Brain pericyte (primary cell): ENCODE results near the gene ZSCAN25.
"Not testable (repeated sequence)": the region's sequence is repeated elsewhere in the genome, so short reads cannot be mapped to it uniquely, and the experiment has no call there.

ENCODE experiments used
- DNase-seq: peaks from one replicate; pipeline ENCODE4 v3.0.0-alpha.2; 2012; ENCODE audit warnings: low read depth, low spot score

ZSCAN25 gene

DNA sequence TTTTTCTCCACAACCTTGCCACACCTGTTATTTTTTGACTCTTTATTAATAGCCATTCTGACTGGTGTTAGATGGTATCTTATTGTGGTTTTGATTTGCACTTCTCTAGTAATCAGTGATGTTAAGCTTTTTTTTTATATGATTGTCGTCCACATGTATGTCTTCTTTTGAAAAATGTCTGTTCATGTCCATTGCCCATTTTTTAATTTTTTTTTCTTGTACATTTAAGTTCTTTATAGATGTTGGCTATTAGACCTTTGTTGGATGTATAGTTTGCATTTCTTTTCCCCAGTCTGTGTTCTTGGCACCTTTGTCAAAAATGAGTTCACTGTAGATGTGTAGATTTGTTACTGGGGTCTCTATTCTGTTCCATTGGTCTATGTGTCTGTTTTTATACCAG is 28.8 kb downstream of the ZSCAN25 start:
- DNase-seq: no peak

DNA sequence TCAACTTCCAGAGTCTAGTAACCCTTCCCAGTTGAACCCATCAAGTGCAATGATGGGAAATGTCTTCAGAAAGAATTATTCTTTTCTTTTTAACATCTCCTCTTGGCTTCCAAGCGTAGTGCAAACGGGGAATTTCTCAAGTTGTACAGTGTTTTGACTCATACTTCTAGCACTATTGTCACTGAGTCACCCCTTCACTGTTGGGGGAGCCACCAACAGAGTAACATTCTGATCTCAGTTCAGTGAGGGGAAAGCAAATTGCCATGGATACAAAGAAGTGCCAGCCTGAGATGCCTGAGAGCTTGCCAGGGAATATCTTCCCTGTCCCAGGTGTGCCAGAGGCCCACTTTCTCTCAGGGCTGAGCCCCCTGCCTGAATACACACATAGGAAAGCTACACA is 32.1 kb downstream of the ZSCAN25 start:
- no peak for DNase-seq

DNA sequence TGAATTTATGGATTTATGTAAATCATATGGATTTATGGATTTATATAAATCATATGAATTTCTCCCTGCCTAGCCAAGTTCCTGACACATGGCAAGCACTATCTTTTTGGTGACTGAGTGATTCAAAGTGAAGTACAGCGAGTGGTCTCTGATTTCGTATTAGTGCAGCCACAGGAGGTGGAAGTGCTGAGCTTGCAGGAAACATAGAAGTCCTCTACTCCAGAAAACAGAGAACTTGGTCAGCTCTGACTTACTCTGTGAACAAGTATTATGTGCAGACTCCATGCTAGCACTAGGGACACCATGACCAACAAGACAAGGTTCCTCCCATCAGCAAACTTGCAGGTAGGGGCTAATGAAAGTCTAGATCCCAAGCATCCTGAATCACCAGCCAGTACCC is 34.5 kb downstream of the ZSCAN25 start:
- DNase-seq: no peak

DNA sequence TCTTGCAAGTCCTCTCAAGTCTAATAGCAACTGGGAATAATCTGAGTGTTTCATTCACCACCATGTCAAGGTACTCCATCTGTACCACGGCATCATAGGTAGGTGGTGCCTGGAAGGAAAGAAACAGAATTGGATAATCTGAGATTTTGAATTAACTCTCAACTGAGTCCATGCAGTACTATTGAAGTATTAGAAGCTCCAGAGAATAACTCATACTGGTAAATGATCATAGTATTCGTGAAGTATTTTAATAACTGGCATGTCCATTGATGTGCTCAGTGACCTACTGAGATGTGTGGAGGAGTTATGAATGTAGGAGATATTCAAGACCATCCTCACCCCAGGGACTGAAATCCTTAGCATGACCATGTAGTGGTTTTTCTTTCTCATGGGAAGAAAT is 35.9 kb downstream of the ZSCAN25 start:
- no peak for DNase-seq

DNA sequence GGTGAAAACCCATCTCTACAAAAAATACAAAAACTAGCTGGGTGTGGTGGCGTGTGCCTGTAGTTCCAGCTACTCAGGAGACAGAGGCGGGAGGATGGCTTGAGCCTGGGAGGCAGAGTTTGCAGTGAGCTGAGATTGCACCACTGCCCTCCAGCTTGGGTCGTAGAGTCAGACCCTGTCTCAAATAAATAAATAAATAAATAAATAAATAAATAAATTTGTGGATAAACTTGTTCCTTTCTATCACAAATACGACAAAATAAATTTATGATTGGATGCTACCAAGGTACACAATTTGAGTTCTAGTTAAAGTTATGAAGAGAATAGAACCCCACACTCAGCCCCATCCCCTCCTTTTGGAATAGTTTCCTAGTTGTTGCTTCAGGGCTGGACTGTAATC is 36.5 kb downstream of the ZSCAN25 start:
- DNase-seq: not testable (repeated sequence)

DNA sequence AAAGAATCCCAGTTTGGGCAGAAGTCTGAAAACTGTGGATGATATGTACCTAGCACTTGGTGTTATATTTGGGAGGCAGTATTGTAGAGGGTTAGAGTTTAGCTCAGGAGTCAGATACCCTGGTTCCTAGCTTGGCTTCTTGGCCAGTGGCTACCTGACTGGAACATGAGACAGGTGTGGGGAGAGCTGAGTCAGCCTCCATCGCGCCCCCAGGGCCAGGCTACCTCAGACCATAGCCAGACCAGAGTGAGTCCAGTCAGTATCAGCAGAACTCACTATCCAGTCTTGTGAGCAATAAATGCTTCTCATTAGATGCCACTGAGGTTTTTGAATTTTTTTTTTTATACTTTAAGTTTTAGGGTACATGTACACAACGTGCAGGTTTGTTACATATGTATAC is 37.0 kb downstream of the ZSCAN25 start:
- no peak for DNase-seq

DNA sequence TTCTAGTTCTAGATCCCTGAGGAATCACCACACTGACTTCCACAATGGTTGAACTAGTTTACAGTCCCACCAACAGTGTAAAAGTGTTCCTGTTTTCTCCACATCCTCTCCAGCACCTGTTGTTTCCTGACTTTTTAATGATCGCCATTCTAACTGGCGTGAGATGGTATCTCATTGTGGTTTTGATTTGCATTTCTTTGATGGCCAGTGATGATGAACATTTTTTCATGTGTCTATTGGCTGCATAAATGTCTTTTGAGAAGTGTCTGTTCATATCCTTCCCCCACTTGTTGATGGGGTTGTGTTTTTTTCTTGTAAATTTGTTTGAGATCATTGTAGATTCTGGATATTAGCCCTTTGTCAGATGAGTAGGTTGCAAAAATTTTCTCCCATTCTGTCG is 37.9 kb downstream of the ZSCAN25 start:
- DNase-seq: not testable (repeated sequence)

DNA sequence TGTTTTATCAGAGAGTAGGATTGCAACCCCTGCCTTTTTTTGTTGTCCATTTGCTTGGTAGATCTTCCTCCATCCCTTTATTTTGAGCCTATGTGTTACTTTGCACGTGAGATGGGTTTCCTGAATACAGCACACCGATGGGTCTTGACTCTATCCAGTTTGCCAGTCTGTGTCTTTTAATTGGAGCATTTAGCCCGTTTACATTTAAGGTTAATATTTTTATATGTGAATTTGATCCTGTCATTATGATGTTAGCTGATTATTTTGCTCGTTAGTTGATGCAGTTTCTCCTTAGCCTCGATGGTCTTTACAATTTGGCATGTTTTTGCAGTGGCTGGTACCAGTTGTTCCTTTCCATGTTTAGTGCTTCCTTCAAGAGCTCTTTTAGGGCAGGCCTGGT is 41.1 kb downstream of the ZSCAN25 start:
- DNase-seq: not testable (repeated sequence)

DNA sequence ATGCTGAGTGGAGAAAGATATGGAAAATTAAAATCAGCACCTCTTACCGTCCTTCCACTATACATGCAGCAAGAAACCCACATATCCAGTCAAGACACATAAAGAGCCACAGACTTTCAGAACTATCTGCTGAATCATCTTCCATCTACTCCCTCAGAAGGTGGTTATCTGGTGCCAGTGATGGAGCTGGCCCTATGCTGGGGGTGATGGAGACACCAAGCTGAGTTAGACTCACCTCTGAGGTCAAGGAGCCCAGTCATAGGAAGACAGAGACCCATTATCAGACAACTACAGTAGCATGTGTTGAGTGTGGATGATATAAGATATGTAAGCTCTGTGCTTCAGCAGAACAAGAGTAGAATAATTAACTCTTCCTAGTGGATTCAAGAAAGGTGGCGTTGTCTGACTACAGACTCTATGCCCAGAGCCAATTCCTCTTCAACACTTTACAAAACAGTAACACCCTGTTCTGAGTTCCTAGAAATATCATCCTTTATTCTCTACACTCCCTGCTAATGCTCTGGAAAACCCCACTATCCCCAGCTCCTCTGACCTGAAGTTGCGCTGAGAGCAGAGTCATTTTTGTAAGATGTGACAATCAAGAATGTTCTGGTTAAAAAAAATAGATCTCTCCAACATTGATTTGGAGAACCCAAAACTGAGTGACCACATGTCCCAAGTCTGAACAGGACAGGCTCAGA is 48.7 kb downstream of the ZSCAN25 start:
- DNase-seq: no peak

DNA sequence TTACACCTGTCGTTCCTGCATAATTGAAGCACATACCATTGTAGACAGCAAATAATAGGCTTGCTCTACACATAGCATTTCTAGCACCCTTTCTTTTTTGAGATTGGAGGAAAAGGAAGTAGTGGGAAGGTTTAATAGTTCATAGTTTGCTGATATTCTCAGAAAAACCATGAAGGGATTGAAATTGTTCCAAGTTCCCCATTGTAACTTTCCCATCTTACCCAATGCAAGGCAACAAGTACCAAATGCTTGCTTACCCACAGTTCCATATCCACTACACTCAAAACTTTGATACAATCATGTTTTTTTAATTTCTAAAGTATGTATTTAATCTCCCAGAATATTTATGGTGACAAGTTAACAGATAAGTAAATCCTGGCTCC is 49.3 kb downstream of the ZSCAN25 start:
- DNase-seq: no peak

DNA sequence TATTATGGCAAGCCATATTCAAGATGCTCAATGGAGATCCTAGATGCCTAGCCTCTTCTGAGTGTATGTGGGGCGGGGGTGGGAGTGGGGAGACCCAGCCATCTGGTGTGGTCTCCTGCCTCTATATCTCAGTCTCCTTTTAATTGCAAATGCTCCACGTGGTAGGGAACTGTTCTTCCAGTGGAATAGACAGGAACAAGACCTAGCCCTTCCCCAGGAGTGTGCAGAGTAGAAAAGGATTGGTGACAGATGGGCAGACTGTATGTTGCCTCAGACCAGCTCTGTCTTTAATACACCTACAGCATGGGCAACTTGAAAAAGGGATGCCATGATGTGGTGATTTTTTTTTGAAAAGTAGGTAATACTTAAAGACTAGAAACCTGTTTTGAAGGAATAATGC is 50.4 kb downstream of the ZSCAN25 start:
- no peak for DNase-seq

DNA sequence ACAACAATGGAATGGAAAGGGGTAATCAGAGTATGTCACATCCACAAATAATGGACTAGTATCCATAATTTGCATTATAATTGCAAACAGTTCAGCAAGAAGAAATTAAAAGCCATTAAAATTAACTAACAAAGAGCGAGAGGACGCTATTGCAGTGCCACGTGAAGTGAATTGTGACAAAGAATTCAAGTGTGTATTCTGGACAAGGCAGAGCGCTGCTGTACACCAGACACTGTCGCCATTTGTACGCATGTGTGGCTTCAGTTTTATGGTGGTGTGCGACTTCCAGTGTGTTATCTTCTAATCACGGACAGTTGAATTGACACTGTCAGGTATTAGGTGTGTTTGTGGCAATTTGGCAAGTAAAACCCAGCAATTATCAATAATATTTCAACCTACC is 51.8 kb downstream of the ZSCAN25 start:
- DNase-seq: no peak

DNA sequence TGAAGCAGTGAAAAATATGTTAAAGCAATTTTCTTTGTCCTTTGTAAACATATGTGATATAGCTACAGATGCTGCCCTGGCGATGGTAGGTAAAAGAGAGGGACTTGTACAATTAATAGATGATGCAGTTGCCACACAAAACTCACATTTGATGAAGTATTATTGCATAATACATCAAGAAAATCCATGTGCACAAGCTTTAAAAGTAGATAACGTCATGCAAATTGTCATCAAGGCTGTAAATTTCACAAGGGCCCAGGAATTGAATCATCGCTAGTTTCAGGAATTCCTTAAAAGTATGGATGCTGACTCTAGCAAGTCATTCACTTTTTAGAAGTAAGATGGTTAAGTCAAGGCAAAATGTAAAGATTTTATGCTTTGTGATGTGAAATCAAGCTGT is 53.0 kb downstream of the ZSCAN25 start:
- DNase-seq: no peak

DNA sequence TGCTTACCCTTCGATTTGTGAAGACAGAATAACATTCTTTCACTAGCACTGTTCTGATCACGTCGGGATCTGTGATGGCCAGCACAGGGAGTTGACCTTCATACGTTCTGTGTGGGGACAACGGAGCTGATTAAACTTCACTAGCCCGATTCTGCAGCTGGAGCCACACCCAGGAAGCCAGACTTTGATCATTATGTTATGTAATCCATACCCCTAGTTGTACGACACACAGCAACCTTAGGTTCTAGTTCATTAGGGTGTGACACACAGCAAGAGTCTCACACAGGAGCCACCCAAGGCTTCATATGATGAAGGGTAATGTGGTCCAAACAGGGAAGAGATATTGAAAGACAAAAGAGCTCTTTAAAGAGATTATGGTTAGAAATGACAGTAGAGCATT is 55.8 kb downstream of the ZSCAN25 start:
- DNase-seq: no peak

DNA sequence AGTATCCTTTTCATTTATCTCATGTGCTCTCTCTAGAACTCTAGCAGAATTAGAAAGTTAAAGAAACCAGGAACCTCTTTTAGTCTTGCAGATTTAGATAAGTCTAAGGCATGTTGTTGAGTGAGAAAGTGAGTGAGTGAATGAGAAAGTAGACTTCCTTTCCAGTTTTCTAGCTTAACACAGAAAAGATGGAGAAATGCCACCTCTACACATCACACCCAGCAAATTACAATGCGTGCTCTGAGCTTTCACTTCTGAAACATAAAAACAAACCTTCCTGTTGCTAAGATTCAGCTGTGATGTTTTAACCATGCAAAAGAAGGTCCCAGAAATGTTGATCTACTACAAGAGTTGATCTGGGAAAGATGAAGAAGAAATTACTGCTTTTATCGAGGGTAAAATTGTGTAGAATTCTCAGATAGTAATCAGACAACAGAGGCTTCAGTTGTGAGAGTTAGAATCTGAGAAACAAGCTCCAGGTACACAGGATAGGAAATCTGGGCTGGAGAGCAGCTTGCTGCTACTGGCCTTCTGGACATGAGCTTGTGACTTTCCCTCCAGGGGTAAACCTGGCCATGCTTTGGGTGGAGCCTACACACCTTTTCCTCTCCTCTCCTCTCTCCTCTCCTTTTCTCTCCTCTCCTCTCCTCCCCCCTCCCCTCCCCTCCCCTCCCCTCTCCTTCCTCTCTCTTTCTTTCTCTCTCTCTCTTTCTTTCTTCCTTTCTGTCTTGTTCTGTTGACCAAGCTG is 58.4 kb downstream of the ZSCAN25 start:
- no peak for DNase-seq

DNA sequence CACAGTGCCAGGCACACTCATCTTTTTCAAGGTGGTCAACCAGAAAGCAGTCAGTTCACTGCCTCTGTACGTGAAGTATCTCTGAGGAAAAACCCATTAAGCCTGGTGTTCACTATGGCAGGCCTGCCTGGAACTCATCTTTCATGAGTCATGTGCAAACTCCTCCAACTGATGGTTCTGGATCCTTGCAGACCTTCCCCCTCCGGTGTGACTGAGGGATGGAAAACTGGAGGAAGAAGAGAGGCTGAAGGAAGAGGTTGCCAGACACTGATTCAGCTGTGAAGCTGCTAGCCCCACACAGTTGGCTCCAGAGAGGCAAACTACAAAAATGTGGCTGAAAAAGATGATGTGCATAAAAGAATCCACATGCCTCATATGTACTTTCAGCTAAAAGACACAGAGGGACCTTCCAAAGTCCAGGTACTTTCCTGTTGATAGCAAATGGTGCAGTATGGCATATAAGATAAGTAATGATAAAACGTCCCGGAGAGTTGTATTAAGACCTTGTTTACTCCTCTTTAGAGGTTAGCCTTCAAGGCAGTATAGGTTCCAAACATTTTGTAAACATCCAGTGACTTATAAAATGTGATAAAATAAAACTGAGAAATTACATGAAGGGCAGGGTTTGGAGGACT is 60.4 kb downstream of the ZSCAN25 start:
- DNase-seq: no peak

DNA sequence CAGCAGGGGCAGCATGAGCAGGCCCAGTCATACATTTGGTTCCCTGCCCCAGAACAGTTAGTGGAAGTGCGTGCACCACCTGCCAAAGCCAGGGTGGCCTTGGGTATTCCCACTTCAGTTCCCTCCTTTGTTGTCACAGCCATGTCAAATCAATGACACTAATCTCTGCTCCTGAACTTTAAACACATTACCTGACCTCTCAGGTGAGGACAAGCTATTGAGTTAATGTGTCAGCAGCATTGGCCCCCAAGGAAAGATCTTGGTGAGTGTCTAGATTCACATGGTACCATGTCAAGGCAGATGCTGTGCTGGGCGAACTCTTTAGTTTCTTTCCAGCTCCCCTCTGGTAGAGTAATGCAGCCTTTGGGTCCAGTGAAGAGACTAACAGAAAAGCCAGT is 60.9 kb downstream of the ZSCAN25 start:
- no peak for DNase-seq

DNA sequence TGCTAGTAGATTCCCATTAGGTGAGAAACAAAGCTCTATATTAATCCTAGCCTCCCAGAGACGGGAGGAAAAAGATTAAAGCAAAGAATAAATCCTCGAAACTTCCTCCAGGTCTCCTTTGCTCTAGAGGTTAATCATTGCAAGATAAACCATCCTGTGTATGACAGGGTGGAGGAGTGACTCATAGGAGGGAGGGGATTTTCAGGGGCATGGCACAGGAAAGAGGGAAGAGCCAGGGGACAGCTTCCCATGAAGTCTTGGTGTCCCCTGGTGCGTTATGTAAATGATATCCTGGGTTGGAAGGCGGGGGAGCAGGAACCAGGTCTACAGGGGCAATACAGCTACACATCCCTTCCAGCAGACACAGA is 62.3 kb downstream of the ZSCAN25 start:
- no peak for DNase-seq

DNA sequence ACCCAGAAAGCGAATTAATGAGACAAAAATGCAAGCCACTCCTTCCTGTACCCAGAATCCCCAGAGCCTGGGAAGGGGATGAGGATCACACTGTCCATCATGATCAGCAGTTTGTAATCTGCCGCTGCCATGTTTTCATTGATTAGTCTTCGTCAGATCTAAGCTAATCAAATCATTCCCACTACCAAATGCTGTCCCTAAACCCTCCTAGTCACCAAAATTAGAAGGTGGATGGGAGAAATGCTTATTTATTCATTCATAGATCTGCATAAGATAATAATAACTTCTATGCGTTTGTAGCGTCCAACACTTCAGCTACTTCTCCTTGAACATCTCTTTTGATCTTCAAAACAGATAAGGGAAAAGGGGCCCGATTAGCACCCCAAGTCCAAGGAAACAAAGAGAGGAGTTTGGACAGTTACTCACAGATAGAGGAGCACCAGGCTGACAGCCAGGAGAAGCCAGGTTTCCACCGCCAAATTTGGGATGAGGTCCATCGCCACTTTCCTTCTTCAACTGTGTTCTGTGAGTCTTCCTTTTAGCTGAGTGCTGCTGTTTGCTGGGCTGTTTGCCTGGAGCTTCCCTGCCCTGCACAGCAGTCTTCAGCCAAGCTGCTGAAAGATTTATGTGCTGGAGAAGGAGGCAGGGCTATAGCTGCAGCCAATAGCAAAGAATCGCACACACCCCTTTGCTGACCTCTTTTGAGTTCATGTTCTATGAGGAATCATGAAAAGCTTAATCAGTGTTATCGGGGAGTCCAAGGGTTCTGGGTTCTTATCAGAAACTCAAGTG is 62.9 kb downstream of the ZSCAN25 start, which contains the start of gene CYP3A5:
TSS of gene CYP3A5 (minus strand) at position 597 of the 792 bp plus-strand sequence. CDS start at position 497, 100 bp downstream.
- no peak for DNase-seq
